Effector memory CD8-positive, alpha-beta T cell (primary cell): ENCODE data around the gene LAMA2.

Experiments used
- ATAC-seq: fragments of 150-1000 bp; cut with Tn5 transposase; replicated peaks from 2 replicates; pipeline ENCODE4 v1.10.0; 2021; ENCODE audit warnings: mild to moderate bottlenecking, moderate library complexity
- DNase-seq, 3 experiments: peaks; one replicate each; pipeline ENCODE4 v3.0.0; 2021
- H3K27ac Mint-ChIP-seq, 2 donors: one replicate each; pipeline ENCODE4 v1.8.0; 2022; ENCODE audit warnings: mild to moderate bottlenecking in 2 of 2, mixed read lengths in 2 of 2, moderate library complexity in 2 of 2
- H3K27me3 Mint-ChIP-seq, 2 donors: one replicate each; pipeline ENCODE4 v1.8.0; 2022; ENCODE audit warnings: mixed read lengths in 2 of 2
- H3K36me3 Mint-ChIP-seq: one replicate; pipeline ENCODE4 v1.8.0; 2022; ENCODE audit warnings: mild to moderate bottlenecking, moderate library complexity, mixed read lengths; ENCODE audit not compliant: insufficient read depth
- H3K4me1 Mint-ChIP-seq, 2 donors: one replicate each; pipeline ENCODE4 v1.8.0; 2022; ENCODE audit warnings: low read depth in 2 of 2, mixed read lengths in 2 of 2
- H3K4me3 Mint-ChIP-seq, 2 donors: one replicate each; pipeline ENCODE4 v1.8.0; 2022; ENCODE audit warnings: mild to moderate bottlenecking in 2 of 2, mixed read lengths in 2 of 2, moderate library complexity in 2 of 2
- H3K9me3 Mint-ChIP-seq, 2 donors: one replicate each; pipeline ENCODE4 v1.8.0; 2022; ENCODE audit warnings: mixed read lengths in 2 of 2

Gene LAMA2

DNA sequence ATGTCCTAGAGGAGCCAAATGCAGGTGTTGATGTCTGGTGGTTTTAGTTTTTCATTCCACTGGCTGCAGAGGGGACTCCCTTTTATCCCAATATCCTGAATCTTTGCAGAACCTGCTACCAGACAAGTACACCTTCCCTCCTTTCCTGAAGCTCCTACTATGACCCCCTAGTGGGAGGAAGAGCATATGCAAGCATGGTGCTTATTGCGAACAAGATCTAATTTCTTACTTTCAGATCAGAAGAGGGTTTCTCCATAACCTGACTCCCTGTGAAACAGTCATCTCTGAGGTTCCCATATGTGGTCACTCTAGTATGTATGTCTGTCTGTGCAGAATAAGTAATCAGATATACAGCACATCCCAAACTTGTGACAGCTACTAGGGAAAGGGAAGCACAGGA is 549.8 kb downstream of the LAMA2 start:
- H3K27ac Mint-ChIP-seq = no peak overlapping the region
- ATAC-seq (no peak), DNase-seq (no peak)
- H3K27me3 Mint-ChIP-seq = peaks cover 0 to 22% of the 10 kb centered on the region in 2 donors
- H3K36me3 Mint-ChIP-seq = no peaks in the 10 kb centered on the region
- H3K9me3 Mint-ChIP-seq = no peaks in the 10 kb centered on the region
- no peak overlapping the region for H3K4me3 Mint-ChIP-seq
- H3K4me1 Mint-ChIP-seq = no peaks in the 10 kb centered on the region

DNA sequence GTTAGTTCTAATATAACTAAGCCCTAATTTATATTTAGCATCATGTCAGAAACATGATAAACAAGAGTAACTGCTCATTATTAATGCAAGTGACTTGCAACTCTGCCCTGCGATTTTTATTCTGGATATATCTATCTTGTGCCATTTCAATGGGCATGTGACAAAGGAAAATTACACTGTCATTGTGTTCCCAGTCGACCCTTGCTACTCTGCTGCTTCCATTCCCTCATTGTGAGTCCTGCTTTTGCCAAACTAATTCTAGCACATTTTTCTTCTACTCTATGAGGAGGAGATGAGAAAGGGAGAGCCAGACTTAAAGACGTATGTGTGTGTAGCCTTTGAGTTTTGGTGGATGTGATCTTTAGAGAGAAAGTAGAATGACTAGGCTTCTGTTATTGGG is 551.2 kb downstream of the LAMA2 start:
- no peak overlapping the region for H3K4me3 Mint-ChIP-seq
- no peaks in the 10 kb centered on the region for H3K9me3 Mint-ChIP-seq
- no peaks in the 10 kb centered on the region for H3K4me1 Mint-ChIP-seq
- H3K27me3 Mint-ChIP-seq = peaks cover 0 to 22% of the 10 kb centered on the region in 2 donors
- ATAC-seq = no peak
- H3K27ac Mint-ChIP-seq = no peak overlapping the region
- no peak for DNase-seq
- no peaks in the 10 kb centered on the region for H3K36me3 Mint-ChIP-seq

- ATAC-seq (no peak), DNase-seq (no peak)
- no peaks in the 10 kb centered on the region for H3K36me3 Mint-ChIP-seq
Measured at GRCh38 chr6:129440691-129441090, 557.8 kb downstream of the LAMA2 start.

GRCh38 chr6:129444683-129445082 is 561.7 kb downstream of the LAMA2 start:
- no peak for DNase-seq
- no peak overlapping the region for H3K27ac Mint-ChIP-seq
- no peaks in the 10 kb centered on the region for H3K9me3 Mint-ChIP-seq
- H3K36me3 Mint-ChIP-seq = no peaks in the 10 kb centered on the region
- no peak for ATAC-seq
- peaks cover 0 to 8% of the 10 kb centered on the region in 2 donors for H3K27me3 Mint-ChIP-seq
- no peak overlapping the region for H3K4me3 Mint-ChIP-seq
- H3K4me1 Mint-ChIP-seq = peaks cover 6 to 9% of the 10 kb centered on the region in 2 donors

More at GRCh38 chr6:129440691-129441090, 557.8 kb downstream of the LAMA2 start:
- H3K27ac Mint-ChIP-seq = no peak overlapping the region
- H3K27me3 Mint-ChIP-seq = peaks cover 0 to 14% of the 10 kb centered on the region in 2 donors
- no peak overlapping the region for H3K4me3 Mint-ChIP-seq
- H3K4me1 Mint-ChIP-seq = peaks cover 2 to 3% of the 10 kb centered on the region in 2 donors
- H3K9me3 Mint-ChIP-seq = no peaks in the 10 kb centered on the region

- H3K4me3 Mint-ChIP-seq = no peak overlapping the region
- no peak for ATAC-seq
- no peaks in the 10 kb centered on the region for H3K36me3 Mint-ChIP-seq
- DNase-seq = no peak
- peaks cover 6 to 9% of the 10 kb centered on the region in 2 donors for H3K4me1 Mint-ChIP-seq
- no peaks in the 10 kb centered on the region for H3K9me3 Mint-ChIP-seq
- no peak overlapping the region for H3K27ac Mint-ChIP-seq
- H3K27me3 Mint-ChIP-seq = peaks cover 0 to 4% of the 10 kb centered on the region in 2 donors
Measured at GRCh38 chr6:129446272-129447197, 563.6 kb downstream of the LAMA2 start.

GRCh38 chr6:129447198-129447565 is 564.2 kb downstream of the LAMA2 start:
- Mint-ChIP-seq H3K27ac (no peak overlapping the region), H3K27me3 (peaks cover 0 to 4% of the 10 kb centered on the region in 2 donors), H3K4me3 (no peak overlapping the region), H3K36me3 (no peaks in the 10 kb centered on the region), H3K4me1 (peaks cover 6 to 9% of the 10 kb centered on the region in 2 donors), H3K9me3 (no peaks in the 10 kb centered on the region)
- DNase-seq = no peak
- no peak for ATAC-seq

DNA sequence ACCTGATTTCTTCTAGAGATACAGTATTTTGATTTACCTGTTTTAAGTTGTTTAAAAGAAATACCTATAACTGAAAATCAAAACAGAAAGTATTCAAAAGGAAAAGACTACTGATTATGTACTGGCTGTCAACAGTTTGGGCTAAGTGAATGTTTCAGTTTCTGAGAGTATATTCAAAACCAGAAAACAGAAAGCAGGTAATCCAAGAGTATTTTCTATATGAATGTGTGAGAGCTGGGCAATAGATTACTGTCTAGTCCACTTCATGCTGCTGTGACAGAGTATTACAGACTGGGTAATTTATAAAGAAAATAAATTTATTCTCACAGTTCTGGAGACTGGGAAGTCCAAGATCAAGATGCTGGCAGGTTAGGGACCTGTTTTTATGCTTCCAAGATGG is 566.0 kb downstream of the LAMA2 start:
- Mint-ChIP-seq H3K27ac (no peak overlapping the region), H3K4me3 (no peak overlapping the region), H3K4me1 (peaks cover 6 to 13% of the 10 kb centered on the region in 2 donors), H3K9me3 (no peaks in the 10 kb centered on the region), H3K36me3 (no peaks in the 10 kb centered on the region), H3K27me3 (peaks cover 0 to 4% of the 10 kb centered on the region in 2 donors)
- DNase-seq (no peak), ATAC-seq (no peak)

DNA sequence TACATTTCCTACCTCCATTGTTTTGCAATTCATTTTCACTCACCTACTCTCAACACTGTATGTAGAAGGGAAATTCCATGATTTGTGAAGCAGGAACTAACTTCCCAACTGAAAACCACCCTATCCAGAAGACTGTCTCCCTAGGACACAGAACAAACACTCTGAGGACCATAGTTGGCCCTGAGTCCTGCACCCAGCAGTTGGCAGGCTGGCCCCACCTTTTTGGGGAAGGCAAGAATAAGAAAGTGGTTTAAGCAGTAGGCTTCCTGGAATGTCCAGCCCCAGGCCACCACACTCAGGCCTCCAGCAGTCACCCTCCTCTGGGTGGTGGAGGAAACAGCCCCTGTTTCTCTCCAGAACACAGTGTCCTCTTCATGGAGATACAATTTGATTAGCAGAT is 568.2 kb downstream of the LAMA2 start:
- no peak overlapping the region for H3K27ac Mint-ChIP-seq
- ATAC-seq = no peak
- H3K4me1 Mint-ChIP-seq = peaks cover 1 to 6% of the 10 kb centered on the region in 2 donors
- peaks cover 0 to 5% of the 10 kb centered on the region in 2 donors for H3K27me3 Mint-ChIP-seq
- H3K36me3 Mint-ChIP-seq = no peaks in the 10 kb centered on the region
- DNase-seq = no peak
- H3K4me3 Mint-ChIP-seq = no peak overlapping the region
- H3K9me3 Mint-ChIP-seq = no peaks in the 10 kb centered on the region

- Mint-ChIP-seq H3K36me3 (no peaks in the 10 kb centered on the region), H3K27ac (no peak overlapping the region), H3K4me1 (peaks cover 0 to 4% of the 10 kb centered on the region in 2 donors), H3K27me3 (peaks cover 0 to 10% of the 10 kb centered on the region in 2 donors), H3K9me3 (no peaks in the 10 kb centered on the region), H3K4me3 (no peak overlapping the region)
- ATAC-seq (no peak), DNase-seq (no peak)
Measured at GRCh38 chr6:129453073-129453472, 570.1 kb downstream of the LAMA2 start.

- ATAC-seq (no peak), DNase-seq (no peak)
- H3K4me1 Mint-ChIP-seq = peaks cover 0 to 4% of the 10 kb centered on the region in 2 donors
- no peak overlapping the region for H3K4me3 Mint-ChIP-seq
- H3K36me3 Mint-ChIP-seq = no peaks in the 10 kb centered on the region
- peaks cover 0 to 10% of the 10 kb centered on the region in 2 donors for H3K27me3 Mint-ChIP-seq
- H3K9me3 Mint-ChIP-seq = no peaks in the 10 kb centered on the region
- H3K27ac Mint-ChIP-seq = no peak overlapping the region
Measured at GRCh38 chr6:129454488-129454887, 571.5 kb downstream of the LAMA2 start.

DNA sequence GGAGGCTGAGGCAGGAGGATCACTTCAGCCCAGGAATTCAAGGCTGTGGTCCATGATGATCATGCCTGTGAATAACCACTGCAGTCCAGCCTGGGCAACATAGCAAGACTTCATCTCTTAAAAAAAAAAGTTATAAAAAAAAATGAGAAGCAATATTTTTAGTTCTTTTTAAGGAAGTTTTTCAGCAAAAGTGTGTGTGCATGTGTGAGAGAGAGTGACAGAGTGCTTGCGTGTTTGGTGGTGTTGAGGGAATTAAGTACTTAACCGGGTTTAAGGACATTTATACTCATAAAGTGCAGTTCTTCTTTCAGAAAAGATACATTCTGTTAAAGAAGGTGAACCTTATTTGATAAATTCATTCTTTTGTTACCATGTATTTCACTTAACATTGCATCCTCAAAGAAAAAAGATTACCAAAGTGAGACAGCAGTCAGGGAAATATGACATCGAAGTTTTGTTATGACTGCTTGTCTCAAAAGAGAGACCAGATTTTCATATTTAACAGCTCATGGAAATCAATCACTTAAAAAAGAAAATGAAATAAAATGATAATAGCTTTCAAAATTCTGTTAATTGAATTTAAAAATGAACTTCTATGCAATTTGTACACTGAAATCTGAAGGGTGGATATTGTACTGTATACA is 572.3 kb downstream of the LAMA2 start:
- Mint-ChIP-seq H3K4me1 (peaks cover 0 to 4% of the 10 kb centered on the region in 2 donors), H3K27ac (no peak overlapping the region), H3K4me3 (no peak overlapping the region), H3K9me3 (no peaks in the 10 kb centered on the region), H3K27me3 (peaks cover 0 to 10% of the 10 kb centered on the region in 2 donors), H3K36me3 (no peaks in the 10 kb centered on the region)
- no peak for ATAC-seq
- no peak for DNase-seq

- DNase-seq (no peak), ATAC-seq (no peak)
- Mint-ChIP-seq H3K36me3 (no peaks in the 10 kb centered on the region), H3K4me1 (no peaks in the 10 kb centered on the region), H3K27me3 (peaks cover 0 to 12% of the 10 kb centered on the region in 2 donors), H3K9me3 (no peaks in the 10 kb centered on the region), H3K27ac (no peak overlapping the region), H3K4me3 (no peak overlapping the region)
Measured at GRCh38 chr6:129460221-129460620, 577.3 kb downstream of the LAMA2 start.

DNA sequence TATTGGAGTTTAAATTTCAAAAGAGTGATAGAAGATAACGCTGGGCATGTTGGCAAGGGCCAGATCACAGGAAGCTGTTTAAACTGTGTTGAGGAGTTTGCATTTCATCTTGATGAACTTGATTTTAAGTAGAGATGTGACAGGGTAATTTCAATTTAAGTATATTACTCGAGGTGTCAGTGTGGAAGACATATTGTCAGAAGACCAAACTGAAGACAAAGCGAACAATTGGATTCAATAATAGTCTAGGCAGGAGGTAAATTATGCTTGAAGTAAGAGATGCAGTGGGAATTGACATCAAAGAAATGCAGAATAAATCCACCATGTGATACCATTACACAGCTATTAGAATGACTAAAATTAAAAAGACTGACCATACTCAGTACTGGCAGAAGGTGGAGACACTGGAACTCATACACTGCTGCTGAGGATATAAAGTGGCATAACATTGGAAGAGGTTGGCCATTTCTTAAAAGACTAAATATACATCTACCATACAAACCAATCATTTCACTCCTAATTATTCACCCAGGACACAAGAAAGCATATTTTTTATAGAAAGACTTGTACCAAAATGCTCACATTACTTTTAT is 586.2 kb downstream of the LAMA2 start:
- no peak for ATAC-seq

More for the DNA sequence above, 586.2 kb downstream of the LAMA2 start:
- H3K4me1 Mint-ChIP-seq = no peaks in the 10 kb centered on the region
- H3K36me3 Mint-ChIP-seq = no peaks in the 10 kb centered on the region
- DNase-seq = no peak
- no peak overlapping the region for H3K4me3 Mint-ChIP-seq
- no peak overlapping the region for H3K27ac Mint-ChIP-seq
- no peaks in the 10 kb centered on the region for H3K9me3 Mint-ChIP-seq
- H3K27me3 Mint-ChIP-seq = no peaks in the 10 kb centered on the region
